ENCODE results near the gene MICAL1.

- TF ChIP-seq CTCF (IDR thresholded peaks at IDR 0.05; ENCODE audit: extremely low read depth in 1 of 2, insufficient read depth in 1 of 2, low read depth in 1 of 2, low read length in 2 of 2), result no peak
- no peak for TF ChIP-seq POLR2A (IDR thresholded peaks at IDR 0.05; ENCODE audit: low read depth, low read length)
- no peak for TF ChIP-seq POLR2AphosphoS5 (IDR thresholded peaks at IDR 0.05; ENCODE audit: insufficient read depth, low read depth, low read length)
- TF ChIP-seq, protein P1, sequence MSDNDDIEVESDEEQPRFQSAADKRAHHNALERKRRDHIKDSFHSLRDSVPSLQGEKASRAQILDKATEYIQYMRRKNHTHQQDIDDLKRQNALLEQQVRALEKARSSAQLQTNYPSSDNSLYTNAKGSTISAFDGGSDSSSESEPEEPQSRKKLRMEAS (IDR thresholded peaks at IDR 0.05; ENCODE audit: insufficient read depth, insufficient read length), result no peak
- TF ChIP-seq JUN (IDR thresholded peaks at IDR 0.05; ENCODE audit: borderline replicate concordance, insufficient read depth, insufficient read length, low read depth), result no peak
- no peak for TF ChIP-seq EZH2 (IDR thresholded peaks at IDR 0.05; ENCODE audit: borderline replicate concordance, low read depth, low read length, severe bottlenecking)
- no peak for TF ChIP-seq MYC (IDR thresholded peaks at IDR 0.05; ENCODE audit: low read depth, low read length)
Observed at GRCh38 chr6:109434456-109434855, 21.1 kb downstream of the MICAL1 start.
